Peyer's patch (tissue), 4 donors: ENCODE measurements around the gene EEFSEC. TPM values are rescaled to one million over a fixed set of nuclear protein-coding genes. Genes with fewer than 3 reads are reported as not detected.
A peak's percentile ranks its signal among the peaks of the same experiment; 100 is the strongest.

Experiments
- DNase-seq, 3 donors: peaks; one replicate each; pipeline ENCODE4 v3.0.0-alpha.2; 2017 to 2019
- H3K27ac ChIP-seq, 4 donors: fragments of 200-600 bp; sonication (generic); one replicate each; pipeline ENCODE4 v1.5.1; 2016 to 2019
- H3K27me3 ChIP-seq, 2 donors: fragments of 200-600 bp; sonication (generic); one replicate each; pipeline ENCODE4 v1.5.1; 2019
- H3K36me3 ChIP-seq, 3 donors: fragments of 200-600 bp; sonication (generic); one replicate each; pipeline ENCODE4 v1.5.1; 2016 to 2019
- H3K4me1 ChIP-seq, 4 donors: fragments of 200-600 bp; sonication (generic); one replicate each; pipeline ENCODE4 v1.5.1; 2016 to 2019
- H3K4me3 ChIP-seq, 4 donors: fragments of 200-600 bp; sonication (generic); 1 replicate in 3 of 4; 2 replicates in 1 of 4; pipeline ENCODE4 v1.5.1; 2016 to 2019; ENCODE audit warnings: mild to moderate bottlenecking in 1 of 4
- H3K9me3 ChIP-seq, 4 donors: fragments of 200-600 bp; sonication (generic); one replicate each; pipeline ENCODE4 v1.5.1; 2016 to 2019; ENCODE audit warnings: mild to moderate bottlenecking in 1 of 4
- CTCF ChIP-seq, 6 experiments: fragments of 450-650 bp in 4 of 6; fragments of 200-600 bp in 2 of 6; sonication (generic) in 1 of 6; IDR thresholded peaks; one replicate each; pipeline ENCODE4 v1.5.1; 2017 to 2019; ENCODE audit warnings: antibody characterized with exemption in 6 of 6, mild to moderate bottlenecking in 3 of 6, moderate library complexity in 1 of 6
- POLR2A ChIP-seq, 2 donors: fragments of 450-650 bp; IDR thresholded peaks; one replicate each; pipeline ENCODE4 v1.5.1; 2017; ENCODE audit warnings: antibody characterized with exemption in 2 of 2, mild to moderate bottlenecking in 2 of 2, moderate library complexity in 2 of 2
- total RNA-seq, 4 donors: library from RNA; depleted of rRNA; stranded (reverse); fragments of >200 nt; gene quantifications; one replicate each; pipeline ENCODE4 v1.1.0, GENCODE V29; 2016

Gene EEFSEC
- total RNA-seq, 4 donors from 2014 or later, result 11.7 to 50.3 (median 19.6) TPM

- TF ChIP-seq POLR2A (IDR thresholded peaks at IDR 0.05) (no peak), CTCF (IDR thresholded peaks at IDR 0.05) (no peak)
- Histone ChIP-seq H3K27me3 (no peaks in the 10 kb centered on the region), H3K9me3 (no peaks in the 10 kb centered on the region), H3K4me3 (no peak overlapping the region), H3K27ac (no peak overlapping the region), H3K4me1 (peaks cover 0 to 12% (median 0%) of the 10 kb centered on the region in 4 donors), H3K36me3 (peaks cover 0 to 13% (median 0%) of the 10 kb centered on the region in 3 donors)
- peak in 1 of 3 donors; percentile 21 for DNase-seq
These were observed 187.1 kb downstream of the EEFSEC start for GRCh38 chr3:128340198-128340903.

GRCh38 chr3:128340904-128341555, 187.7 kb downstream of the EEFSEC start:
- no peaks in the 10 kb centered on the region for H3K9me3 ChIP-seq
- peaks cover 0 to 13% (median 0%) of the 10 kb centered on the region in 3 donors for H3K36me3 ChIP-seq
- peaks cover 0 to 12% (median 0%) of the 10 kb centered on the region in 4 donors for H3K4me1 ChIP-seq
- H3K4me3 ChIP-seq, result no peak overlapping the region
- DNase-seq, result peak in 1 of 3 donors; percentile 41
- no peaks in the 10 kb centered on the region for H3K27me3 ChIP-seq
- H3K27ac ChIP-seq, result no peak overlapping the region
- no peak for TF ChIP-seq CTCF (IDR thresholded peaks at IDR 0.05)
- no peak for TF ChIP-seq POLR2A (IDR thresholded peaks at IDR 0.05)

GRCh38 chr3:128341659-128342395, 188.5 kb downstream of the EEFSEC start:
- H3K4me1 ChIP-seq, result peaks cover 0 to 12% (median 0%) of the 10 kb centered on the region in 4 donors
- H3K27me3 ChIP-seq, result no peaks in the 10 kb centered on the region
- peak in 1 of 3 donors; percentile 34 for DNase-seq
- no peak overlapping the region for H3K4me3 ChIP-seq
- H3K9me3 ChIP-seq, result no peaks in the 10 kb centered on the region
- H3K27ac ChIP-seq, result no peak overlapping the region
- peaks cover 0 to 13% (median 0%) of the 10 kb centered on the region in 3 donors for H3K36me3 ChIP-seq
- no peak for TF ChIP-seq CTCF (IDR thresholded peaks at IDR 0.05)
- TF ChIP-seq POLR2A (IDR thresholded peaks at IDR 0.05), result no peak

GRCh38 chr3:128342701-128343180, 189.5 kb downstream of the EEFSEC start:
- H3K4me3 ChIP-seq, result no peak overlapping the region
- no peak overlapping the region for H3K27ac ChIP-seq
- H3K4me1 ChIP-seq, result peaks cover 0 to 12% (median 0%) of the 10 kb centered on the region in 4 donors
- H3K27me3 ChIP-seq, result no peaks in the 10 kb centered on the region
- no peak for TF ChIP-seq POLR2A (IDR thresholded peaks at IDR 0.05)
- no peak for TF ChIP-seq CTCF (IDR thresholded peaks at IDR 0.05)
- H3K36me3 ChIP-seq, result peaks cover 0 to 9% (median 0%) of the 10 kb centered on the region in 3 donors
- H3K9me3 ChIP-seq, result no peaks in the 10 kb centered on the region
- peak in 1 of 3 donors; percentile 29 for DNase-seq

GRCh38 chr3:128343287-128344051, 190.2 kb downstream of the EEFSEC start:
- Histone ChIP-seq H3K27ac (peak overlapping the region in 1 of 4 donors; percentile 15), H3K4me1 (peaks cover 0 to 12% (median 0%) of the 10 kb centered on the region in 4 donors), H3K9me3 (no peaks in the 10 kb centered on the region), H3K4me3 (no peak overlapping the region), H3K36me3 (peaks cover 0 to 9% (median 0%) of the 10 kb centered on the region in 3 donors), H3K27me3 (no peaks in the 10 kb centered on the region)
- DNase-seq, result peak in 2 of 3 donors; percentile 63 to 67
- TF ChIP-seq POLR2A (IDR thresholded peaks at IDR 0.05) (no peak), CTCF (IDR thresholded peaks at IDR 0.05) (no peak)
